Suprapubic skin (tissue), 4 donors: ENCODE measurements around the gene ZNF282. TPM values are rescaled to one million over a fixed set of nuclear protein-coding genes. Genes with fewer than 3 reads are reported as not detected.
A peak's percentile ranks its signal among the peaks of the same experiment; 100 is the strongest.

Experiments
- DNase-seq, 2 donors: peaks; one replicate each; pipeline ENCODE4 v3.0.0-alpha.2; 2019; ENCODE audit warnings: low spot score in 2 of 2
- H3K27ac ChIP-seq: fragments of 200-600 bp; sonication (generic); one replicate; pipeline ENCODE4 v1.5.1; 2019
- H3K27me3 ChIP-seq: fragments of 200-600 bp; sonication (generic); one replicate; pipeline ENCODE4 v1.5.1; 2019
- H3K36me3 ChIP-seq: fragments of 200-600 bp; sonication (generic); one replicate; pipeline ENCODE4 v1.5.1; 2019
- H3K4me1 ChIP-seq: fragments of 200-600 bp; sonication (generic); one replicate; pipeline ENCODE4 v1.5.1; 2019
- H3K4me3 ChIP-seq: fragments of 200-600 bp; sonication (generic); one replicate; pipeline ENCODE4 v1.5.1; 2019; ENCODE audit warnings: mild to moderate bottlenecking
- H3K9me3 ChIP-seq: fragments of 200-600 bp; sonication (generic); one replicate; pipeline ENCODE4 v1.5.1; 2019
- CTCF ChIP-seq, 2 donors: fragments of 200-600 bp in 1 of 2; fragments of 450-650 bp in 1 of 2; sonication (generic) in 1 of 2; IDR thresholded peaks; one replicate each; pipeline ENCODE4 v1.5.1; 2016 to 2019; ENCODE audit warnings: antibody characterized with exemption in 2 of 2, mild to moderate bottlenecking in 1 of 2, moderate library complexity in 1 of 2
- EP300 ChIP-seq: sonication (generic); formaldehyde crosslinking; IDR thresholded peaks from one replicate; pipeline ENCODE4 v1.6.1; 2017; ENCODE audit warnings: antibody characterized with exemption
- POLR2A ChIP-seq, 2 donors: fragments of 450-650 bp; IDR thresholded peaks; one replicate each; pipeline ENCODE4 v1.6.1; 2017; ENCODE audit warnings: antibody characterized with exemption in 2 of 2, mild to moderate bottlenecking in 2 of 2, moderate library complexity in 2 of 2
- POLR2AphosphoS5 ChIP-seq, 3 donors: sonication (generic); formaldehyde crosslinking; IDR thresholded peaks; one replicate each; pipeline ENCODE4 v1.6.1; 2017; ENCODE audit warnings: antibody characterized with exemption in 3 of 3
- WGBS: methylation state at CpG from one replicate; pipeline ENCODE4 v1.1.5; 2018; 5-methylcytosine and 5-hydroxymethylcytosine counted together
- total RNA-seq, 4 donors: library from RNA; depleted of rRNA; stranded (reverse); fragments of >200 nt; gene quantifications; one replicate each; pipeline ENCODE4 v1.1.0, GENCODE V29; 2016

Gene ZNF282
- total RNA-seq, 4 donors from 2014 or later: 20.6 to 47.5 (median 29.8) TPM

DNA sequence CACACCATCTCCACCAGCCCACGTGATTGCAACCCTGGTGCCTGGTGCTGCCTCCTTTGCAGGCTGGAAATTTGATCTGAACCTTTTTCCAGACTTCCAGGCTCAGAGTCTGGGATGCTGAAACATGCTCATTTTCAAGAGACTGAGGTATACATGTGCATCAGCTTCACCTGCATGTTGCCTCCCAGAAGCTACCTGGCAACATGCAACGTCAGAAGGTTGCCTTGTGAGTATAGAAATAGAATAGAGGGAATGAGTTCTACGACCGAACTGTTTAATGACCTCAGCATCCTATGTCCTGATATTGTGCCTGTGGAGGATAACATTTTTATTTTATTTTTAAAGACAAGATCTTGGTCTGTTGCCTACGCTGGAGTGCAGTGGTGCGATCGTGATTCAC, 42.2 kb downstream of the ZNF282 start:
- Histone ChIP-seq H3K4me1 (peaks cover 27% of the 10 kb centered on the region), H3K9me3 (no peaks in the 10 kb centered on the region), H3K27ac (no peak overlapping the region), H3K27me3 (no peaks in the 10 kb centered on the region), H3K36me3 (no peaks in the 10 kb centered on the region), H3K4me3 (no peak overlapping the region)
- WGBS: 85% methylated on average over 7 of the region's 7 CpGs
- no peak for DNase-seq
- TF ChIP-seq CTCF (IDR thresholded peaks at IDR 0.05) (no peak), POLR2AphosphoS5 (IDR thresholded peaks at IDR 0.05) (no peak), EP300 (no peak), POLR2A (IDR thresholded peaks at IDR 0.05) (no peak)

- no peak overlapping the region for H3K27ac ChIP-seq
- no peaks in the 10 kb centered on the region for H3K27me3 ChIP-seq
- H3K9me3 ChIP-seq: no peaks in the 10 kb centered on the region
- no peak overlapping the region for H3K4me3 ChIP-seq
- H3K36me3 ChIP-seq: no peaks in the 10 kb centered on the region
- TF ChIP-seq POLR2AphosphoS5 (IDR thresholded peaks at IDR 0.05) (no peak), CTCF (IDR thresholded peaks at IDR 0.05) (no peak), EP300 (no peak), POLR2A (IDR thresholded peaks at IDR 0.05) (no peak)
- 89% methylated on average over 3 of the region's 3 CpGs for WGBS
- no peak for DNase-seq
- H3K4me1 ChIP-seq: peaks cover 26% of the 10 kb centered on the region
Measured at GRCh38 chr7:149238051-149238450, 42.7 kb downstream of the ZNF282 start.

GRCh38 chr7:149239345-149240143, 44.2 kb downstream of the ZNF282 start, which contains the start of gene ZNF212:
Gene ZNF212, plus strand, starts transcription at chr7:149239651. Its CDS starts 128 bp downstream, at chr7:149239779.
- peaks cover 26% of the 10 kb centered on the region for H3K4me1 ChIP-seq
- DNase-seq: peak; percentile 91
- H3K27ac ChIP-seq: peak within 1 kb of the TSS; percentile 75
- H3K9me3 ChIP-seq: no peaks in the 10 kb centered on the region
- peak within 1 kb of the TSS; percentile 96 for H3K4me3 ChIP-seq
- no peaks in the 10 kb centered on the region for H3K27me3 ChIP-seq
- H3K36me3 ChIP-seq: no peaks in the 10 kb centered on the region
- TF ChIP-seq POLR2AphosphoS5 (IDR thresholded peaks at IDR 0.05) (peak in 1 of 3 donors; percentile 64), CTCF (IDR thresholded peaks at IDR 0.05) (peak; percentile 40 to 92), POLR2A (IDR thresholded peaks at IDR 0.05) (peak in 1 of 2 donors; percentile 23), EP300 (no peak)
- WGBS: under 1% methylated on average over 28 of the region's 64 CpGs

DNA sequence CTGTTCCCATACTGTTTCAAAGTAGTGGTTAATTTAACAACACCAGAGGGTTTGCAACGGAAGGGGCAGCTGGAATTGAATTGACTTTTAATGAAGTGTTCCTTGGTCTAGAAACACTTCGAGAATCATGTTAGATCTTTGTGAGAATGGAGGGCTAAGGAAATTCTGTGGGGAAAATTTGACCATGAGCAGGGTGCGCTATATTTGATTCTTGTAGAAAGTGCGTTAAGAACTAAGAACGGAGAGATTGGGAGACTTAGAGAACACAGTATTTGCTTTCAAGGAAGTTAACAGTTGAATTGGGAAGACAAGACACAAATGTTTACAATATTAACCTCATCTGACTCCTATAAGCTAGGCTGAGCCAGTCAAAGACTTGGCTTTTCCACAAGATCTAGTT, 45.3 kb downstream of the ZNF282 start:
- H3K4me1 ChIP-seq: peaks cover 26% of the 10 kb centered on the region
- no peak overlapping the region for H3K27ac ChIP-seq
- no peak for TF ChIP-seq POLR2AphosphoS5 (IDR thresholded peaks at IDR 0.05)
- TF ChIP-seq EP300: no peak
- no peak for TF ChIP-seq POLR2A (IDR thresholded peaks at IDR 0.05)
- TF ChIP-seq CTCF (IDR thresholded peaks at IDR 0.05): no peak
- no peaks in the 10 kb centered on the region for H3K9me3 ChIP-seq
- no peaks in the 10 kb centered on the region for H3K27me3 ChIP-seq
- peak overlapping the region; percentile 96 for H3K4me3 ChIP-seq
- DNase-seq: no peak
- no peaks in the 10 kb centered on the region for H3K36me3 ChIP-seq
- 81% methylated on average over 5 of the region's 5 CpGs for WGBS

DNA sequence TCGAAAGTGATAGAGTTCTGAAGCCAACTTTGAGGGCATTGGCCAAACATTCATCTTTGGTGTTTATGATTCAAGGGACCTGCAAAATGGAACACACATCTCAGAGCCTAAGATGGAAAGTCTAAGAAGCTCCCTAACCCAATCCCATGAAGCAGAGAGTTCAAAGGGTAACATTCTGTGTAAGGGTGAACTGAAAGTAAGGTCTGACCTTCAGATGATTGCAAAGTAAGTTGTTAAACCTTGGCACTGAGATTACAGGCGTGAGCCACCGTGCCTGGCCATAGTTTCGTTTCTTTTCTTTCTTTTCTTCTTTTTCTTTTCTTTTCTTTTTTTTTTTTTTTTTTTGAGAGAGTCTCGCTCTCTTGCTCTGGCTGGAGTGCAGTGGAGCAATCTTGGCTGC, 46.4 kb downstream of the ZNF282 start:
- no peak for DNase-seq
- Histone ChIP-seq H3K4me3 (no peak overlapping the region), H3K36me3 (no peaks in the 10 kb centered on the region), H3K27me3 (no peaks in the 10 kb centered on the region), H3K4me1 (peaks cover 26% of the 10 kb centered on the region), H3K9me3 (no peaks in the 10 kb centered on the region), H3K27ac (no peak overlapping the region)
- TF ChIP-seq POLR2AphosphoS5 (IDR thresholded peaks at IDR 0.05): no peak
- TF ChIP-seq EP300: no peak
- TF ChIP-seq POLR2A (IDR thresholded peaks at IDR 0.05): no peak
- TF ChIP-seq CTCF (IDR thresholded peaks at IDR 0.05): no peak
- WGBS: 91% methylated on average over 5 of the region's 5 CpGs
